ENCODE results near the gene DYTN.

GRCh38 chr2:206739271-206739670 lies 21.1 kb upstream of the DYTN start:
- TF ChIP-seq CTCF (IDR thresholded peaks at IDR 0.05) (no peak), ARID4B (CRISPR knock-in tag; IDR thresholded peaks at IDR 0.05; ENCODE audit: borderline replicate concordance) (no peak)
